Hypothalamus (tissue), 51 donors: ENCODE measurements around the gene LTBP2.

Source experiments
- DNase-seq, 51 donors: peaks; one replicate each; lab custom pipeline; 2025; lab: John Stamatoyannopoulos, UW

LTBP2 gene

DNA sequence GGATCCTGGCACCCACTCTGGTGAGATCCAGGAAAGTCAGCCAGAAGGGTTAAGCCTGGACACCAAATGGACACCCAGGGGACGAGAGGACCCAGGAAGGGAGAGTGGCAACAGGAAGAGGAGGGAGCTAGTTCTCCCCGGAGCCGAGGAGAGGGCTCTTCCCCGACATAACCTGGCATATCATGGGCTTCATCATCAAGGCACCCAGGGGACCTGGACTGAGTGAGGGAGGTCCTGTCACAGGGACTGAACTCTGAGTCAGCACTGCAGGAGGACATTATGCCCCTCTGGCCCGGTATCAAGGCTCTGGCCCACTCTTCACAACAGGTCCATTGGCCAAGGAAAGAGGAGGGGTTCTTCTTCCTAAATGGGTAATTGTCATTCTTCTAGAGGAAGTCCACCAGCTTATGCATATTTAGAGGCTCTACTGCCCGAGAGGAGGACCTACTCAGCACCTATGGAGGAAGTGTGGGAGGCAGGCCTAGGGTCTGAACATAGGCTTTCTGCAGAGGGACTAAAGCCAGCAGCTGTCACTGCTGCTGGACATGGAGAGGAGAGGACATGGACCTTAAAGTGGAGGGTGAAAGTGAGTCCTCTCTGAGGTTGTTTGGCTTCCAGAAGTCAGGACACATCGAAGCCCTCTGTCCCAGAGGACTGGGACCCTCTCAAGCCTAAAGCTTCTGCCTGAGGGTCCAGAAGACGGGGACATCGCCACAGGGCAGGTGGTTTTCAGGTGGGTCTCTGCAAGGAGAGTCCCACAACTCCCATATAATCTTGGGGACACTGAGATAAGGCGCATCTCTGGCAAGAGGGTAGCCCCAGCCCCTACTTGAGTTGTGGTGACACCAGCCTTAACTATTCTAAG, 99.8 kb downstream of the LTBP2 start:
- no peak for DNase-seq

DNA sequence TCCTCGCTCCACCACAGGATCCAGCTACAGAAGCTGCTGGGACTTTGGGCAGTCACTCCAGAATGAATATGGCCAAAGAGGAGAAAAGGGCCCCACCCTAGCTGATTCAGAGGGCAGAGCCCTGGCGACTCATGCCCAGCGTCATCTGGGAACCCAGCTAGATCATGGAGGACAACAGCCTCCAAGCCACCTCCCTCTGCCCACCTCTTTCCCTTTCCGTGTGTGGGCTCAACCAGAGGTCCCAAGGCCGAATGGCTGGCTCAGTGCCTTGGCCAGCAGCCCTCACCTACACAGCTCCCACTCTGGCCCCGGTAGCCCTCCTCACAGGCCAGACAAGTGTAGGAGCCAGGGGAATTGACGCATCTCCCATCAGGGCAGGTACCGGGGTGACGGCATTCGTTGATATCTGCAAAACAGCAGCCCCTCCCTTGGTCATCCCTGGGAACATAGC, 101.1 kb downstream of the LTBP2 start:
- no peak for DNase-seq

DNA sequence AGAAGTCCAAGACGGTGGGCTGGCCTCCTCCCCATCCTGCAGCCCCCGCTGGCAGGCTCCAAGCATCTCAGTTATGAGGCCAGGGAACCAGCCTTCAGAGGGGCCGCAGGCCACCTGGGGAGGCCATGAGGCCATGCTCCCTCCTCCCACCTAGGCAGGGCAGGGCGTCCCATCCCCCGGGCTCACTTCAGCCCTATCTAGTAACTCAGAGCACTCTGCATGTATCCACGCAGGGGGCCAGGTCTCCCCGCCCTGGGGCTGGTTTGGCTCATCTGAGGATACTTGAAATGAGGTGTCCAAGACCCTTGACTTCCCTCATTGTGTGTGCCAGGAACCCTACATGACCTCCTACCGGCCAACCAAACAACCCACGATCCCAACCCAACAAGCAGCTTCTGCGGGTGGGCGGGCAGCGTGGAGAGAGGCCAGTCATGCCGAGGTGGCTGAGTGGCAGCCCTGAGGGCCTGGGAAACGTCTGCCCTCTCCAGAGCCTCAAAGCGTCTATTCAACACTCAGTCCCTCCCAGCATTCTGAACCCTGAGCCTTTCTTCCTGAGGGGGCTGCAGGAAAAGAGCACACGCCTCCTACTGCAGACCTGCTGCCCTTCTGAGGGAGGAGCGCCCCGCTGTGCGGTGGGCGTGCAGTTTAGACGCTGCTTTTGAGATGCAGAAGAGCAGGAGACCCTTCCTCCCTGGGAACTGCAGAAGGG, 101.7 kb downstream of the LTBP2 start:
- no peak for DNase-seq

DNA sequence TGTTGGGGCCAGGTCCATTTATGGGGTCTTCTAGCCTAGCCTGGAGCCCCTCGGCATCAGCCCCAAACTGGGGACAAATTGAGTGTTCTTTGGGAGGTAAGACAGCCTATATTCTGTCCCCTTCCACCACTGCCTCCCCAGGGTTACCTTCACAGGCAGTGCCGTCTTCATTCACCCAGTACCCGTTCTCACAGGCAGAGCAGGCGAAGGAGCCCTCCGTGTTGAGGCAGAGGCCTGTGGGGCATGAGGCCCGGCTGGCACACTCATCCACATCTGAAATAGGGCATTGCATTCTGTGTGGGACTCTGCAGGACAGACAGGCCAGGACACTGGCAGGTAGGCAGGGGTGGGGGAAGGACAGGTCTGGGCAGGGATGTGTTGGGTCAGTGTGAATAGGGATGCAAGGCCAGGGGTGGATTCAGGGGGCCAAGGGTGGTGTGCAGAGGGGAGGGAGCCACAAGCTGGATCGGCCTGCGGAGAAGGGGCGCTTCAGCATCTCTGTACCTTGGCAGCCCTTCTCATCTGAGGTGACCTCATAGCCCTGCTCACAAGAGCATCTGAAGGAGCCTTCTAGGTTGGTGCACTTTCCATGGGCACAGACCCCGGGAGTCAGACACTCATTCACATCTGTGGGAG, 102.3 kb downstream of the LTBP2 start:
- DNase-seq, result no peak

DNA sequence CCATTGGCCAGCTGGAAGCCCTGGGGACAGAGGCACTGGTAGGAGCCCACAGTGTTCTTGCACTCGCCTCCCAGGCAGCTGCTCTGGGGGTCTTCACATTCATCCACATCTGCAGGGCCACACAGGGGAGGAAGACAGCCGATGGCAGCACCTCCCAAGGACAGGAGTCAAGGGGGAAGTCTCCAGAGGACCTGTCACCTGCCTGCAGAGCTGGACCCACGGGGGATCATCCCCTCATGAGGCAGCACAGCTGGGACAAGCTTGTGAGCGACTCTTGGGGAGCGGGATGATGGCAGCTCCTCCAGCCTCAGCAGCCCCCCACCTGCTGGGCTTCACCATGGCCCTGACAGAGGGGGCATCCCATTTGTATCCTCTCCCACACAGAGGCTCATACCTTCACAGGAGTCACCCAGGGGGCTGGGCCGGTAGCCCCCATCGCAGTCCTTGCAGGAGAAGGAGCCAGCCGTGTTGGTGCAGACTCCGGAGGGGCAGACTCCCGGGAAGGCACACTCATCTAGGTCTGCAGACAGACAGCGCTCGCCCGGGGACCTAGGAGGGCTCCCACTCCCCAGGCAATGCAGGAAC, 103.1 kb downstream of the LTBP2 start:
- no peak for DNase-seq

DNA sequence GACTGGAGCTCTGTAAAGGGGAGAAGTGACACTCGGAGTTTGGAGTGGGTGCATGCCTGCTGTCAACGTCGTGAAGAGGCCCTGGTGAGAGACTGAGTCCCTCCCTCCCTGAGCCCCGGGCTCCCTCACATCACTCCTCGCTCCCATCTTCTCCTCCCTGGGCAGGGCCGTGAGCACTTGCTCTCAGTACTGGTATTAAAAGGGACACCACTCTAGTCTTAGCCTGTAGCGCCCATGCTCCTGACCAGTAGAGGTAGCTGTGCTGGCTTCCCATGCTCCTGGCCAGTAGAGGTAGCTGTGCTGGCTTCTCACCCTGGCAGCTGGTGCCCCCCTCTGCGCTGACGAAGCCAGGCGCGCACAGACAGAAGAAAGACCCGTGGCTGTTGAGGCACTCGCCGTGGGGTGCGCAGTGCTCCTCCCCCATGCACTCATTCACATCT, 103.7 kb downstream of the LTBP2 start:
- DNase-seq, result no peak

DNA sequence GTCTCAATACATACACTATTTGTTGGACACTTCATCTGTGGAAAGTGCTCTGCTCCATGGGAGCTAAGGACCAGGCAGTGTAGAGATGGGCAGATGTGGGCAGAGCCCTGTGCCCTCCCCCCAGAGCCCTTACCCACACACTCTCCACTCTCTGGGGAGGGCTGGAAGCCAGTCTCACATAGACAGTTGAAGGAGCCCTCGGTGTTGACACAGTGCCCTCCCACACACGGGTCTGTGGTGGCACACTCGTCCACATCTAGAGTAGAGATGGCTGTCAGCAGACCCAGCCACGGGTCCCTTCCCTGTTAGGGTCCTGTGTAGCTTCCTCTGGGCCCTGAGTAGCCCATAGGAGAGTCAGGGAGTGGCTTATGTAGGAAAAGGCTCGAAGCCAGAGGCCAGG, 104.2 kb downstream of the LTBP2 start:
- no peak for DNase-seq

DNA sequence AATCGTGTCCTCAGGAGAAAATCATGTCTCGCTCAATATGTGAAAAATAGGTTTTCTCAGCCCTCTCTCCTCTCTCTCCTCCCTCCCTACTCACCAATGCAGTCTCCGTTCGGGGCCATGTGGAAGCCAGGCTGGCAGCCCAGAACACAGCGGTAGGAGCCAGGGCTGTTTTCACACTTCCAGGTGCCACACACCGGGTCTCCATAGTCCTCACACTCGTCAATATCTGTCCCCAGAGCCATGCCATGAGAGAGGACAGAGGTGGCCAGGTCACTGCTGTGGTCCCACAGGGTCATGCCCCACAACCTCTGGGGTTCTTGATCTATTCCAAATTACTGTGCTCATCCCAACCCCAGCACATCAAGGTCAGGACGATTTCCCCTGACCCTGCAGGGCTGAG, 105.0 kb downstream of the LTBP2 start:
- DNase-seq, result no peak

DNA sequence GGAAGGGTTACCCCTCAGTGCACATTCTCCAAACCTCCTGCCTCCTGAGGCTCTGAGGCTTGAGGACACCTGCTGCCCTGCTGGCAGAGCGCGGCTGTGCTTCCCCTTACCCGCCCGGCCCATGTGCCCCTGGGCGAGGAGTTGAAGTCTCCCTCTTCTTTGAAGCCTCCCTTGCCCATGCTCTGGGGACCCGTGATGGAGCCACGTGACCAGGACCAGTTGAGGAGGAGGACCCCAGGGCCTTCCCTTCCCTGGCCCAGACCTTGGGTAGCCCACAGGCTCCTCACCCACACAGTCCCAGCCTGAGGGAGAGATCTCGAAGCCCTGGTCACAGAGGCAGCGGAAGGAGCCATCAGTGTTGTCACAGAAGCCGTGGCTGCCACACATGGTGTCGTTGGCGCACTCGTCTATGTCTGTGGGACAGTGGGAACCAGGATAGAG, 105.6 kb downstream of the LTBP2 start:
- no peak for DNase-seq

DNA sequence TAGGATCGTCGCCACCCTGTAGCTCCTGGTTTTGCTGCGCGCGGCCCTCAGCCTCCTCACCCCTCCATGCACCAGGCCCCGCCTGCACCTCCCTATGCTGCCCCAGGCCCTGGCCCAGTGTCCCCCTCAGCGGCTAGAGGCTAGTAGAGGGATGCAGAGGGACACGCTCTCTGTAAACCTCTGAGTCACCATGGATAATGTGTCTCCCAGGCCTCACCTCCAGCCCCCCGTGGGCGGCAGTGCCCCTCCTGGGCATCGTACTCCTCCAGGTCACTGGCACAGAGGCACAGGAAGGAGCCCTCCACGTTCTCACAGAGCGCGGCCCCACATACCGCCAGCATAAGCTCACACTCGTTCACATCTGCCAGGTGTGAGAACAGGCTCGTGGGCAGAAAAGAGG, 106.2 kb downstream of the LTBP2 start:
- DNase-seq, result no peak

DNA sequence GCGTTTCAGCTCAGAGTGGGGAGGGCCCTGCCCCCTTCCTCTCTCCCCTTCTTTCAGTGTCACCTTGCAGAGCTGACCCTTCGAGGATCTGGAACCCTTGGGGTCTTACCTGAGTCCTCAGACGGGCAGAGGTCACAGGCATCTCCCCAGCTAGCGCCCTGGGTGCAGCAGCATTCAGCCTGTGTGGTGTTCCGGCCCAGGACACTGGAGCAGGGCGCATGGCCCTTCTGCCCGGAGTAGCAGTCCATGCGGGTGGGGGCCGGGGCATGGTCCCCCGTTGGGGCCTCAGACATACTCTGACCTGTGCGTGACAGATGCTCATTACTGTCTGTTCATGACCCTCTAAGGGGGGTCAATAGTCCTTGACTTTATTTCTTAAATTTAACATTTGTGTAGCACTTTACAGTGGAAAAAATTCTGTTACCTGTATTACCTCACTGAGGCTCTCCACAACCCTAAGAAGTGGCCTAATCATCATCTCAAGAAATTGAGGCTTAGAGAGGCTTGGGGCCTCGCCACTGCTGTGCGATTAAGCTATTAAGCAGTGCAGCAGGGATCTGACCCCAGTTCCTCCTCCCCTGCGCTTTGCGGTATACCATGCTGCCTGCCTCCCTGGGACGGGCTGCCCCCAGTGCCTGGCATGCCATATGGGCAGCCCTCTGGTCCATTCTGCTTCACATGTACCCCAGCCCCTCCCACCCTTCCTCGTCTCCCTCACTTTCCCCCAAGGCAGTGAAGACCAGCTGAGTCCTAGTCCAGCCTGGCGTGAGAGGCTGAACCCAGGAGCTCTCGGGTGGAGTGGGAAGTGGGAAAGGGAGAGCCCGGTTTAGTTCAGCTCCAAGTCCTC, 106.9 kb downstream of the LTBP2 start:
- no peak for DNase-seq

DNA sequence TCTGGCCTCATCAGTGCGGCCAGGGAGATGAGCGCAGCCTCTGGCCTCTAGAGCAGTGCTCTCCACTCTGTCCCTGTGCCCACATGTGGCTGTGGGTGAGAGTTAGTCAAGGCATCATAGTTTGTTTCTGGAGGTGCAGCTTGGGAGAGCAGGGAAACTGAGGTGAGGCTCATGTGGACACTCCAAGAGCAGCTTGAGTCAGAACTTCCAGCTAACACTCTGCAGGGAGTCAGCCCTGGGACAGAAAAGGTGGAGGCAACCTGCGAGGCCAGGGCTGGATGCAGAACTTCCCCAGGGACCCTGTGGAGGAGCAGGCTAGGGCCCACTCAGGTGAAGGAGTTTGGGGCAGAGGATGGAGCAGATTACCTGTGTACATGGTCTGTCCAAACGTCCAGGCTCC, 107.6 kb downstream of the LTBP2 start:
- no peak for DNase-seq

DNA sequence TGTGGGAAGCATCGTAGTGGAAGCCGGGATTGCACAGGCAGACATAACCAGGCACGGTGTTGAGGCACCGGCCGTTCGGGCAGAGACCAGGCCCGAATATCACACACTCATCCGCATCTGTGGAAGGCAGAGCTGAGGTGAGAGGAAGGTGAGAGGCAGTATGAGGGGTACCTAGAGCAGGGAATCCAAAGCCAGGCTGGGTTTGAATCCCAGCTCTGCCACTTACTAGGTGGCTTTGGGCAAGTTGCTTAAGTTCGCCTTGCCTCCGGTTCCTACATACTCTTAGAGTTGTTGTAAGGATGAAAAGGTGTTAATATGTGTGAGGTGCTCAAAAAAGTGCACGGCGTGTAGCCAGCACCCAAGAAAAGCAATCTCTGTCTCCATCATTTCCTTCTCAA, 108.1 kb downstream of the LTBP2 start:
- no peak for DNase-seq

DNA sequence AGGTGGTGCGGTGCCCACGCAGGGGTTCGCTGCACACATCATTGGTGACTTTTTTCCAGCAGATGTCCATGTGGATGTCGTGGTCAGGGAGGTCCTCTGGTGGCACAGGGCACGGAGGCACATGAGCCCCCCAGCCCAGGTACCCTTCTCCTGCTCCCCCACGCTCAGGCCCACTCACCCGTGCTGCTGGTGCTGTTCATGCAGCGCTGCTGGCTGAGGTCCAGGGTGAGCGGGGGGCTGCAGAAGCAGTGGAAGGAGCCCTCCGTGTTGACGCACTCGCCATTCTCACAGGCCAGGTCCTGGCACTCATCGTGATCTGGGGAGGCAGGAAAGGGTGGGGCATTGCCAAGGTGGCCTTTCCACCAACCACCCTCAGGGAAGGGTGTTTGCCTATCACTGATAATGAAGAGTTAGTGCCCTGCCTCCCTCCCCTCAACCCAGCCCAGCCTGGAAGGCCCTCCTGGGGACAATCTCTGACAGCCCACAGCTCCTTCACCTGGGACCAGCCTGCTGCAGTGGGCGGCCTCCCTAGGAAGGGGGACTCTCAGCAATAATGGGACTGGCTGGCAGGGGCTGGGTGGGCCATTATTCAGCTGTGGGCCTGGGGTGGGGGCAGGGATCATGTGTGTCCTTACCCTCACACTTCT, 108.6 kb downstream of the LTBP2 start:
- no peak for DNase-seq

DNA sequence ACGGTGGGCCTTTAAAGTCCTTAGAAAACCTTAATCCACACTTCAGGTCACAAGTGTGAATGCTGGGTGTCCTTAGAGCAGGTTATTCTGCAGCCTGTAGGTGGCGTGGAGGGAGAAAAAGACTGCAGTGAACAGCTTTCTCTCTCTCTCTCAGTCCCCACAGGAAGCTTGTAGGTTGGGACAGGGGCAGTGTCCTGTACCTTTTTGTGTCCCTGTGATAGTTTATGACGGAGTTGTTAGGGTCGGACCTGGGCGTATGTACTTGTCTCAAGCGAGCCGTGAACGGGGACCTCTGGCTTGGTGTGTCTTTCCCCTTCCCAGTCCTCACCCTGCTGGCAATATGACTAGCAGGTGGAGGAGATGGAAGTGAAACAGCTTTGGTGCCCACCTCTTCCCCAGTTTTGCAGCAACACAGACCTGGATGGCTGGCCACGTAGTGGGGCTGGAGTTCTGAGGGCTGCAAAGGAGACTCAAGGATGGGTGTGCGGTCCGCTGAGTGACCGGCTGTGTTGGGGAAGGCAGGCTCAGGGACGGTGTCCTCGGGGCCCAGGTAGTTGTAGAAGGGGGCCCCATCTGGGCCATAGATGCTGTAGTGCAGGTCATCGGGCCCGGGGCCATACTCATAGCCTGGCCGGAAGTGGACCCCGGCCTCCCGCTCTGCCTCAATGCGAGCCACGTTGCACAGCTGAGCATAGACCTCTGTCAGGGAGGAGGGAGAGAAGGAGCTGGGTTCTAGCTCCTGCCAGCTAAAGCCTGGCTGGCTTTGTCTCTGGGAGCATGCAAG, 109.6 kb downstream of the LTBP2 start:
- peak in 2 of 51 donors; percentile 6 to 22 for DNase-seq

DNA sequence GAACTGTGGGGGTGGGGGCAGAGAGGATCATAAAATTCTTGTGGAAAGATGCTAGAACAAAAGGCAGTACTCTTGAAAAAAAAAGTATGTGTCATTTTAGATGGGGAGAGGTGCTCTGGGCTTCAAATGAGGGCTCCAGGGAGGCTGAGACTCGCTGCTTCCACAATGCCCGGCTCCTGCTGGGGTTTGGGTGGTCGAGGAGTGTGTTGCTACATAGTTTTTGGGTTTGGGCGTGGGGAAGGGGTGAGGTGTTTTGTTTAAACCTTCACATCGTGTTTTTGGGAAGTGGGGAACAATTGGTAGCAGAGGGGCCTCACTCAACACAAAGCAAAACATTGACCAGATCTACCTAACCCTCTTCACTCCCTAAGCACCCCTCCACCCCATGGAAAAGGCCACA, 110.3 kb downstream of the LTBP2 start:
- no peak for DNase-seq

DNA sequence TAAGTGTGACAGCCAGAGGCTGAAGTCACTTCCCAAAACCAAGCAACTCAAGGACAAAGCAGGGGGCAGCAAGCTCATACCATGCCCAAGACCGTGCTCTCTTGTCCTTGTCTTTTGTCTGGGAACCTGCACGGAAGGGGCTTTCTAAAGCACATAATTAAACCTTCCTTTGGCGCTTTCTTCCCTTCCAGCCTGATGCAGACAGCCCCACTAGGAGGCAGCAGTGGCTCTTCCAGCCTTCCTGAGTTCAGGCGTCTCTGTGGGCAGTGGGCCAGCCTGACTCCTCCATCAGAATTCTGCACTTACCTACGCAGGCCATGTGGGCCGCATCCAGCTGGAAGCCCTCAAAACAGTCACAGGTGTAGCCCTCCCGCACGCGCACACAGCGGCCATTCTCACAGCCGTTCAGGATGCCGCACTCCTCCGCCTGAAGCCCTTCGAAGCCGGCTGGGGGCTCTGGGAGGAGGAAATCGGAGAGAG, 110.9 kb downstream of the LTBP2 start:
- peak in 34 of 51 donors; percentile 8 to 70 (median 42) for DNase-seq

DNA sequence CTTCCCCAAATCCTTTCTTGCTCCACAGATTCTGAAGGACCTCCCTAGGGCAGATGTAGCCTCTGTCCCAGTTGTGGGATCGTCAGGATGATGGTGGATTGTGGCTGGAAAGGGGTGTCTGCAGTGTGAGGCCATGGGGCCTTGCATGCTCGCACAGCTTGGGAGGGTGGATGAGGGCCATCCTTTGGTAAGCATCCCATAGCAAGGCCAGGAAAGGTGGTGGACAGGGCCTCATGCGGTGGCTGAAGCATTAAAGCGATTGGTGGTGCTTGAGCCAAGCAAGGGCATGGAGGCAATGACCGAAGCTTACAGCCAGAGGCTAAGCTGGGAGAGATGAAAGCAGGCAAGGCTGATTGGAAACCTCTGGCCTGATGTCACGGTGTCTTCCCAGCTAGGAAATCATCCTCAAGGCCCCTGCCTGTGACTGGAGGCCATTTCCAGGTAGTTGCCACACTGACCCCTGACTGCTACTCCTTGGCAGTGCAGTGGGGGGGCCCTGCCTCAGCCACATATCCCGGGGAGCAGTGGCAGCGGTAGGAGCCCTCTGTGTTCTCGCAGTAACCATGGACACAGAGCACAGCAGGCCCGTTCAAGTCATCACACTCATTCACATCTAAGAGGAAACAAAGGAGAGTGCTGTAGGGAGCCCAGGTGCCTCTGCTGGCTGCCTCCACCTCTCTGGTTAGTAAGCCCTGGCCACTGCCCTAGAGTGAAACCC, 111.5 kb downstream of the LTBP2 start:
- DNase-seq, result no peak
